Measurements from ENCODE around the gene BSN. TPM values are rescaled to one million over a fixed set of nuclear protein-coding genes. Genes with fewer than 3 reads are reported as not detected.

BSN gene
- total and polyA plus RNA-seq, 2 of the 4 experiments (the other 2 are of a cell fraction), result under 0.01 to 0.03 TPM

- Histone ChIP-seq H4K5ac (ENCODE audit: low read depth, low read length) (no peak overlapping the region), H2AK9ac (replicated peaks; ENCODE audit: low read depth, low read length, poor library complexity) (no peak overlapping the region), H3K79me1 (ENCODE audit: low read depth in 1 of 2, low read length in 2 of 2) (no peaks in the 10 kb centered on the region), H3K56ac (ENCODE audit: extremely low read depth, insufficient read depth, low read length) (no peak overlapping the region), H3K4me2 (ENCODE audit: low read depth, low read length) (no peak overlapping the region), H2AK5ac (ENCODE audit: low read depth, low read length) (no peak overlapping the region), H2AFZ (replicated peaks; ENCODE audit: low read length, poor library complexity) (no peak overlapping the region), H3K18ac (ENCODE audit: low read depth, low read length) (no peak overlapping the region), H3K4me3 (ENCODE audit: insufficient read depth, low read depth, low read length) (no peak overlapping the region), H3K27ac (ENCODE audit: insufficient read depth, low read length) (no peak overlapping the region), H3K9me3 (ENCODE audit: control insufficient read depth, insufficient read depth, low read length) (no peaks in the 10 kb centered on the region), H2BK120ac (ENCODE audit: low read depth, low read length) (no peak overlapping the region), H3K14ac (replicated peaks; ENCODE audit: low read depth, low read length) (no peak overlapping the region), H3K4me1 (ENCODE audit: control insufficient read depth, insufficient read depth, low read length) (no peaks in the 10 kb centered on the region), H4K8ac (ENCODE audit: low read depth in 2 of 2, low read length in 2 of 2) (no peak overlapping the region), H2BK5ac (ENCODE audit: low read depth, low read length, poor library complexity, severe bottlenecking) (no peak overlapping the region), H3K23ac (ENCODE audit: low read depth, low read length) (no peak overlapping the region), H3K9me1 (ENCODE audit: insufficient read depth, low read length) (no peaks in the 10 kb centered on the region; the same call in 1 of the 2 replicates), H3K36me3 (ENCODE audit: control insufficient read depth, insufficient read depth, low read length) (peaks cover 14% of the 10 kb centered on the region; the same call in 1 of the 2 replicates), H2BK20ac (ENCODE audit: low read depth, low read length) (no peak overlapping the region), H3K9ac (ENCODE audit: low read depth, low read length) (no peak overlapping the region), H4K20me1 (ENCODE audit: insufficient read depth, low read length) (no peaks in the 10 kb centered on the region), H3K27me3 (ENCODE audit: control insufficient read depth, insufficient read depth, low read length) (no peaks in the 10 kb centered on the region), H3K4ac (ENCODE audit: low read depth, low read length) (no peak overlapping the region), H2BK15ac (ENCODE audit: low read depth, low read length) (no peak overlapping the region), H4K91ac (ENCODE audit: insufficient read depth, low read depth, low read length) (no peak overlapping the region)
- BruUV-seq (replicated peaks), result no TSS peak
- TF ChIP-seq RAD21 (IDR thresholded peaks at IDR 0.05; ENCODE audit: low read length) (no peak), USF2 (IDR thresholded peaks at IDR 0.05; ENCODE audit: low read depth, low read length) (no peak), MXI1 (IDR thresholded peaks at IDR 0.05; ENCODE audit: borderline replicate concordance, low read depth, low read length) (no peak), MAZ (IDR thresholded peaks at IDR 0.05; ENCODE audit: borderline replicate concordance, low read depth, low read length) (no peak), RCOR1 (IDR thresholded peaks at IDR 0.05; ENCODE audit: insufficient replicate concordance, low read length) (no peak), MAFK (IDR thresholded peaks at IDR 0.05; ENCODE audit: low read depth, low read length) (no peak), POLR2A (IDR thresholded peaks at IDR 0.05; ENCODE audit: low read depth, low read length) (no peak), FOS (IDR thresholded peaks at IDR 0.05; ENCODE audit: low read depth, low read length) (no peak), ELK1 (IDR thresholded peaks at IDR 0.05; ENCODE audit: borderline replicate concordance, low read depth, low read length) (no peak), NFE2L2 (IDR thresholded peaks at IDR 0.05; ENCODE audit: low read depth, low read length) (no peak)
- intact Hi-C loops (cut with micrococcal nuclease), result no loop called here
- ChIA-PET POLR2A (ENCODE audit: unreplicated experiment) (no interaction called here), CTCF (no interaction called here)
- DNase-seq (no peak), ATAC-seq (ENCODE audit: low read depth) (no peak)
- 99% methylated on average over 11 of the region's 11 CpGs; no CpG with 5 or more reads in 1 of the 2 experiments for whole genome bisulfite sequencing, 2 experiments (ENCODE audit: extremely low coverage in 2 of 2, insufficient read length in 1 of 2)
- dilution Hi-C loops (cut with HindIII; ENCODE audit: low sequenced_read_pairs, unreplicated experiment), result no loop called here
- in situ Hi-C loops (cut with MboI; ENCODE audit: low sequenced_read_pairs), result no loop called here
These were observed 157.9 kb downstream of the BSN start for GRCh38 chr3:49712166-49712565.

Measured in IMR-90 (cell line).